Right cardiac atrium (tissue), 5 donors: Measurements from ENCODE around the gene GABRR1. TPM values are rescaled to one million over a fixed set of nuclear protein-coding genes. Genes with fewer than 3 reads are reported as not detected.
"Not testable (repeated sequence)": the region's sequence is repeated elsewhere in the genome, so short reads cannot be mapped to it uniquely, and the experiment has no call there.

Source experiments
- ATAC-seq, 2 donors: fragments of 200-7000 bp; cut with Tn5 transposase; one replicate each; pipeline versions ENCODE4 v1.8.0 to v1.9.1; 2020; ENCODE audit warnings: moderate library complexity in 2 of 2, mild to moderate bottlenecking in 1 of 2
- DNase-seq, 3 donors: peaks; one replicate each; pipeline ENCODE4 v3.0.0-alpha.2; 2020
- H3K27ac ChIP-seq: one replicate; pipeline ENCODE4 v1.5.1; 2013; ENCODE audit warnings: mild to moderate bottlenecking, low read length, control low read depth, moderate library complexity
- H3K27me3 ChIP-seq: one replicate; pipeline ENCODE4 v1.6.1; 2013; ENCODE audit not compliant: control insufficient read depth, insufficient read depth
- H3K4me1 ChIP-seq: one replicate; pipeline ENCODE4 v1.6.1; 2013; ENCODE audit warnings: low read length; ENCODE audit not compliant: control insufficient read depth, insufficient read depth
- H3K4me3 ChIP-seq: one replicate; pipeline ENCODE4 v1.5.1; 2013; ENCODE audit warnings: low read length, control low read depth
- H3K9me3 ChIP-seq: one replicate; pipeline ENCODE4 v1.6.1; 2013; ENCODE audit warnings: low read length; ENCODE audit not compliant: control insufficient read depth
- WGBS: extraction: QIAGEN DNeasy Blood & Tissue Kit; methylation state at CpG from one replicate; pipeline ENCODE4 v1.1.7; 2013; 5-methylcytosine and 5-hydroxymethylcytosine counted together
- intact Hi-C, 4 donors: fragments of 100-400 bp; cut with DNase I; formaldehyde crosslinking; loops; one replicate each; pipeline versions ENCODE4 v1.11.0 to v1.14.0; 2022 to 2023
- polyA plus RNA-seq: library from polyadenylated mRNA; stranded (reverse); fragments of 200-250 nt; gene quantifications from one replicate; pipeline ENCODE4 v1.2.3, GENCODE V29; 2013
- total RNA-seq, 4 donors: library from RNA; stranded (reverse); fragmentation: NEBNext Ultra II Directional; extraction: Animal tissue kit (Norgen Biotek cat#: 25700); gene quantifications; one replicate each; pipeline ENCODE4 v1.2.1, GENCODE V29; 2021
- donor health status: healthy with polysubstance abuse.
- donor health status: DM: no; HTN: yes; CAD: no.
- donor health status: DM: no; HTN: no; CAD: no.
- donor health status: DM: no; HTN: yes; CAD: no; lungs with severe emphysema.
- donor health status: DM: yes; HTN: yes; CAD: no.

The GABRR1 gene
- total and polyA plus RNA-seq, 5 donors, result not detected

DNA sequence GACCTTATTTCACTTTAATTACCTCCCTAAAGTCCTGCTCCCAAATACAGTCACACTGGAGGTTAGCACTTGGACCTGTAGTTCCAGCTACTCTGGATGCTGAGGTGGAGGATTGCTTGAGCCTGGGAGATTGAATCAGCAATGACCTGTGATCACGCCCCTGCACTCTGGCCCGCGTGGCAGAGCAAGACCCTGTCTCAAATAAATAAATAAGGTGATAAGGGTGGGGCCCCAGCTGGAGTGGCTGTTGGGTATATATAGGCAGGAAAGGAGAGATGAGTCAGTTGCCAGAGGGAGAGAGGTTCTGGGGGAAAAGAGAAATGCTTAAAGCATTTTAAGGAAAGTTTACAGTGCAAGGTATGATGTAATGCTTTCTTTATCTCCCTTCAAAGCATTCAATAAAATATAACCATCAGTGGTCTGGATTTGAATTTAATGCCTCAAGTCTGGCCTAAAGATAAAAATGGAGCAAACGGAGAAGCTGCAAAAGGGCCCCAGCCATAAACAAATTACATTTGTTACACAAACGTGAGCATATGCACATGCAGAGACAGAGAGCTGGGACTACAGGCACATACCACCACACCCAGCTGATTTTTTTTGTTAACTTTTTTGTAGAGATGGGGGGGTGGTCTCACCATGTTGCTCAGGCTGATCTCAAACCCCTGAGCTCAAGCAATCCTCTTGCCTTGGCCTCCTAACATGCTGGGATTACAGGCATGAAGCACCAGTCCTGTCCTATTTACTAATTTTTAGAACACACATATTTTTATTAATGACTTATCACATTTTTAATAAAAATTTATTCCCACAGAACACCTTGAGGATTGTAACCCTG, 77.4 kb downstream of the GABRR1 start:
- no peak for DNase-seq
- no peak overlapping the region for H3K27ac ChIP-seq
- intact Hi-C loops, result loop anchor here in 1 of 4 donors (10.0 kb wide), 1 partner anchor 155 kb away; no protein-coding TSS in a partner anchor
- ATAC-seq, result no peak
- peaks cover 2% of the 10 kb centered on the region for H3K4me1 ChIP-seq
- no peak overlapping the region for H3K4me3 ChIP-seq
- H3K9me3 ChIP-seq, result no peaks in the 10 kb centered on the region
- H3K27me3 ChIP-seq, result no peaks in the 10 kb centered on the region
- WGBS, result 83% methylated on average over 5 of the region's 5 CpGs

DNA sequence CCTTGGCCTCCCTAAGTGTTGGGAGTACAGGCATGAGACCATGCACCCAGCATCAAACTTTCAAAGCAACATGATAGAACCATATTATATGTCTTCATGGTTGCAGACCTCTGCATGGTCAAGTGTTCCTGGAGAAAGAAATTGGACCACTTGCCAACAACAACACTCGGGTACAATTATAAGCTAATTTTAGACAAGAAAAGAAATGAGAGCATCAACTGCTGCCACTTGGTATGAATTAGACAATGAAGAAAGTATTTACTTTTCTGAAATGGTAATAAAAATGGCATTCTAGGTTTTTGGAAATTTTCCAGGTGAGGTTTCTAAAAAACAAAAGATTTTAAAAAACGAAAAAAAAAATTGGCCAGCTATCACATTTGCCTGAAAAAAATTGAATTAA, 79.0 kb downstream of the GABRR1 start:
- H3K27ac ChIP-seq, result no peak overlapping the region
- H3K27me3 ChIP-seq, result no peaks in the 10 kb centered on the region
- 51% methylated on average over 2 of the region's 2 CpGs for WGBS
- no peak for ATAC-seq
- peaks cover 2% of the 10 kb centered on the region for H3K4me1 ChIP-seq
- H3K4me3 ChIP-seq, result no peak overlapping the region
- DNase-seq, result no peak
- no peaks in the 10 kb centered on the region for H3K9me3 ChIP-seq
- intact Hi-C loops, result loop anchor here in 1 of 4 donors (10.0 kb wide), 1 partner anchor 153 kb away; no protein-coding TSS in a partner anchor

DNA sequence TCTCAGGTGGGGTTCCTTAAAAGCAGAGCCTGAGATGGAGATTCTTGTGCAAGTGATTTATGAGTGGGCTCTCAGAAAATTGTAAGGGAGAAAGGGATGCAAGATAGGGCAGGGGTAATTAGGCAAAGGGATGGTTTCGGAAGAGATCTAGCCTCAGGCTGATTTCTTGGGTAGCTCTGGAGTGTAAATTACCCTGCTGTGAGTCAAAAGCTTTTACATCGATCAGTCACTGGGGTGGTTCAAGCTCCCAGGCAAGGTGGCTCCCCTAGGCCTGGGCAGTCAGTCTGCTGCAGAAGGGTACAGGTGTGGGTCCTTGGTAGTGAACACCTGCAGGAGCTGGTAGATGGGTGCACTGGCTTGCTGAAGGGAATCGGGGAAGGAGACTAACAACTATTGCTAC, 82.4 kb downstream of the GABRR1 start:
- no peak overlapping the region for H3K4me3 ChIP-seq
- DNase-seq (no peak), ATAC-seq (no peak)
- no peak overlapping the region for H3K27ac ChIP-seq
- no peaks in the 10 kb centered on the region for H3K9me3 ChIP-seq
- no peaks in the 10 kb centered on the region for H3K27me3 ChIP-seq
- 86% methylated on average over 3 of the region's 3 CpGs for WGBS
- peaks cover 2% of the 10 kb centered on the region for H3K4me1 ChIP-seq
- intact Hi-C loops, result loop anchor here in 1 of 4 donors (10.0 kb wide), 1 partner anchor 150 kb away; no protein-coding TSS in a partner anchor

DNA sequence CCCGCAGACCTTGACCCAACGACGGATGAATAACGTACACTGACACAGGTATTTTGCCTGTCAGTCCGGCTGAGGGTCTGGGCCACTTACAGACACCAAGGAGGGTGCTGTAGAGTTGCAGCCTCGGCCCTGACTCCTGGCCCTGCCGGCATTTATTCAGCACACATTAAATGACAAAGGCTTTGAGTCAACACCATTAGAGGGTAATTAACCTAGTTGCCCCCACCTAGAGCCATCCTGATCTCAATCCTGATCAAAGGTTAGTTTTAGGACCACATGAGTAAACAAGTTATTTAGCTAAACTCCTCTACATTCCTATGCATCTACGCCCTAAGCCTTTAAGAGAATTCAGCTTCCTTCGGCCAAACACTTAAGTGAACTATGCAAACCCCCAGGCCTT, 83.2 kb downstream of the GABRR1 start:
- DNase-seq (no peak), ATAC-seq (no peak)
- Histone ChIP-seq H3K4me1 (peaks cover 2% of the 10 kb centered on the region), H3K9me3 (no peaks in the 10 kb centered on the region), H3K27me3 (no peaks in the 10 kb centered on the region), H3K4me3 (no peak overlapping the region), H3K27ac (no peak overlapping the region)
- WGBS, result 87% methylated on average over 9 of the region's 9 CpGs
- intact Hi-C loops, result loop anchor here in 1 of 4 donors (10.0 kb wide), 1 partner anchor 149 kb away; no protein-coding TSS in a partner anchor

DNA sequence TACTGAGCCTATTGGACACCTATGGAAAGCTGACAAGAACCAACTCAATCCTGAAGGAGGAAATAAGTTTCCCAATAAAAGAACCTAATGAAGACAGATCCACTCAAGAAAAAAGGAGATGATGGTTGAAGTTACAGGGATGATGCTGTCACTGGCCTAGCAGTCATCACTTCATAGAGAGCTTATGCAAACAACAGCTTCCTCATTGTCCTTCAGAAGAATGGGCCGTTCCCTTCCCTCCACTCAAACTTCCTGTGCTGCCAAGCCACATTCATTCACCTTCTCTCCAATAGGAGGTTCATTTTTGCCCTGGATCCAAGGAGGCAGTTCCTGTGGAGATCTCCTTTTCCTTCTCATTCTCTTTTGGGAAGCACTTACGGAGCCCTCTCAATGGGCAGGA, 85.1 kb downstream of the GABRR1 start:
- Histone ChIP-seq H3K9me3 (no peaks in the 10 kb centered on the region), H3K4me1 (no peaks in the 10 kb centered on the region), H3K27me3 (no peaks in the 10 kb centered on the region), H3K4me3 (no peak overlapping the region), H3K27ac (no peak overlapping the region)
- DNase-seq, result no peak
- ATAC-seq, result no peak
- 61% methylated on average over 2 of the region's 2 CpGs for WGBS
- intact Hi-C loops, result loop anchor here in 1 of 4 donors (10.0 kb wide), 1 partner anchor 147 kb away; no protein-coding TSS in a partner anchor

DNA sequence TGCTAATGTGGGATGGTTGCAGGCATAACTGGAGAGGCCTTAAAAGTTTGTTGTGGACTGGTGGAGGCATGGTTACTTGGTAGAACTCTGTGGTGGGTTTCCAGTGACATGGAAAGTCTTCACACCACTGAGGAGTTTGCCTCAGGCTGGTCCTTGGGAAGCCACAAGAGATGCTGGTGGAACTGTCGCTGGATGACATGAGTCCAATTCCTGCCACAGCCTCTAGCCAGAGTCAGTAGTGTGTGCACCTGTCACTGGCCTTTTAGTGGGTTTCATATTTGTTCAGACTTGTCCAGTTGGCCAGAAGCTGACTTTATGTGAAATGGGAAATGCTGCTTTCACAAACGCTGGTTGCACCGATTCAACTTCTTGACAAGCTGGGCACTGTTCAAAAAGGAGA, 85.6 kb downstream of the GABRR1 start:
- Histone ChIP-seq H3K27me3 (no peaks in the 10 kb centered on the region), H3K27ac (no peak overlapping the region), H3K4me1 (no peaks in the 10 kb centered on the region), H3K9me3 (no peaks in the 10 kb centered on the region), H3K4me3 (no peak overlapping the region)
- no peak for ATAC-seq
- intact Hi-C loops, result loop anchor here in 1 of 4 donors (10.0 kb wide), 1 partner anchor 147 kb away; no protein-coding TSS in a partner anchor
- 96% methylated on average over 3 of the region's 3 CpGs for WGBS
- DNase-seq, result no peak

DNA sequence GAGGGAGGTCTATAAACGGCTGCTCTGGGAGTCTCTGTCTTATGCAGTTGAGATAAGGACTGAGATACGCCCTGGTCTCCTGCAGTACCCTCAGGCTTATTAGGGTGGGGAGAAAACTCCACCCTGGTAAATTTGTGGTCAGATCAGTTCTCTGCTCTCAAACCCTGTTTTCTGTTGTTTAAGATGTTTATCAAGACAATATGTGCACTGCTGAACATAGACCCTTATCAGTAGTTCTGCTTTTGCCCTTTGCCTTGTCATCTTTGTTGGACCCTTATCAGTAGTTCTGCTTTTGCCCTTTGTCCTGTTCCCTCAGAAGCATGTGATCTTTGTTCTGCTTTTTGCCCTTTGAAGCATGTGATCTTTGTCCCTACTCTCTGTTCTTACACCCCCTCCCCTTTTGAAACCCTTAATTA, 88.9 kb downstream of the GABRR1 start:
- 74% methylated on average over 2 of the region's 2 CpGs for WGBS
- intact Hi-C loops, result loop anchor here in 1 of 4 donors (10.0 kb wide), 1 partner anchor 117 kb away; no protein-coding TSS in a partner anchor
- not testable (repeated sequence) for ATAC-seq, H3K27me3 ChIP-seq, H3K9me3 ChIP-seq, H3K4me3 ChIP-seq, H3K4me1 ChIP-seq, DNase-seq, H3K27ac ChIP-seq

Other genes with a start within 250 kb of the GABRR1 start
- 100 to 1,000 TPM; 200 to 225 (median 213) TPM for gene PNRC1, start 136.6 kb downstream of the GABRR1 start, total RNA-seq
- gene PNRC1, start 136.6 kb downstream of the GABRR1 start, polyA plus RNA-seq, result 82.7 TPM
- gene SRSF12, start 99.3 kb downstream of the GABRR1 start, total RNA-seq, result under 1 TPM in 3 of 4 donors, not detected in 1; 0.18 to 0.75 (median 0.45) TPM
- 0.14 TPM for gene SRSF12, start 99.3 kb downstream of the GABRR1 start, polyA plus RNA-seq
- gene PM20D2, start 71.3 kb downstream of the GABRR1 start, total RNA-seq, result 10 to 100 TPM; 11.8 to 17.1 (median 13.0) TPM
- gene PM20D2, start 71.3 kb downstream of the GABRR1 start, polyA plus RNA-seq, result 4.8 TPM
- gene GABRR2, start 97.9 kb upstream of the GABRR1 start, total RNA-seq, result under 1 TPM; 0.26 to 0.81 (median 0.38) TPM
- 0.38 TPM for gene GABRR2, start 97.9 kb upstream of the GABRR1 start, polyA plus RNA-seq
- gene UBE2J1, start 135.4 kb upstream of the GABRR1 start, total RNA-seq, result 10 to 100 TPM; 13.8 to 23.6 (median 15.9) TPM
- gene UBE2J1, start 135.4 kb upstream of the GABRR1 start, polyA plus RNA-seq, result 12.0 TPM
- gene RRAGD, start 194.9 kb upstream of the GABRR1 start, total RNA-seq, result 100 to 1,000 TPM in 3 of 4 donors, 10 to 100 TPM in 1; 92.2 to 154 (median 126) TPM
- 57.2 TPM for gene RRAGD, start 194.9 kb upstream of the GABRR1 start, polyA plus RNA-seq
- 10 to 100 TPM; 17.9 to 22.8 (median 21.0) TPM for gene ANKRD6, start 215.8 kb upstream of the GABRR1 start, total RNA-seq
- gene ANKRD6, start 215.8 kb upstream of the GABRR1 start, polyA plus RNA-seq, result 6.7 TPM